LNCaP clone FGC (cell line): ENCODE measurements around the gene NELFCD.

Experiments
- DNase-seq: peaks from one replicate; pipeline ENCODE4 v3.0.0-alpha.2; 2011; ENCODE audit warnings: low read depth
- H3K4me3 ChIP-seq: 2 replicates; pipeline ENCODE4 v1.5.1; 2011; ENCODE audit warnings: mild to moderate bottlenecking, low read depth, low read length, control low read depth
- TF ChIP-seq, protein P1 (sequence below): IDR thresholded peaks from 2 replicates; pipeline ENCODE4 v1.5.1; 2012; ENCODE audit warnings: mild to moderate bottlenecking; ENCODE audit not compliant: control insufficient read depth, insufficient read depth; ENCODE audit errors: extremely low read depth

NELFCD gene

DNA sequence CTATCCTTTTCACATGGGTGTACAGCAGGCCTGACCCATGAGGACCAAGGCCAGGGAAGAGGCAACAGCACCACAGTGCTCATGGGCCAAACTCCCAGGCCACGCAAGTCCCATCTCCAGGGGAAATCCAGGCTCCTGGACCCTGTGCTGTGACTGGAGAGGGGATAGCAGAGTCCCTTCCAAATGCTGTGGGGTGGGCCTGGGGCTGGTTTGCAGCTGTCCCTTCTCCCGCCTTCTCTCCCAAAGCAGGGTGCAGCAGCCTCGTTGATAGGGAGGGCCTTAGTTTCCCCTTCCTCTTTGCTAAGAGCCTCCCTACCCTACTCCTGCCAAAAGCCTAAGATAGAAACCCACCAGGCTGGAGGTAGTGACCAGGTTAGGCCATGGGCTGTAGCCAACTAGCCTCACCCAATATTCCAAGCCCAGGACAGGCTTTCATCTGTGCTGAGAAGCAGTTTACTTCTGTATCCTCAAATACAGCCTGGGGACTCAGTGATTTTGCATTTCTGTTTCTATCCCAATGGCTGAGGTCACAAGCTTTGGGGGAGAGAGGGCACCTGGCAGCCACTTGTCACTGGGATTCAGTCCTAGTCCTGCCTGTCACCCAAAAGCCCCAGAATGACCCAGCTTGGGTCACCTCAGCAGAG lies 24.6 kb downstream of the NELFCD start:
- TF ChIP-seq, protein P1, sequence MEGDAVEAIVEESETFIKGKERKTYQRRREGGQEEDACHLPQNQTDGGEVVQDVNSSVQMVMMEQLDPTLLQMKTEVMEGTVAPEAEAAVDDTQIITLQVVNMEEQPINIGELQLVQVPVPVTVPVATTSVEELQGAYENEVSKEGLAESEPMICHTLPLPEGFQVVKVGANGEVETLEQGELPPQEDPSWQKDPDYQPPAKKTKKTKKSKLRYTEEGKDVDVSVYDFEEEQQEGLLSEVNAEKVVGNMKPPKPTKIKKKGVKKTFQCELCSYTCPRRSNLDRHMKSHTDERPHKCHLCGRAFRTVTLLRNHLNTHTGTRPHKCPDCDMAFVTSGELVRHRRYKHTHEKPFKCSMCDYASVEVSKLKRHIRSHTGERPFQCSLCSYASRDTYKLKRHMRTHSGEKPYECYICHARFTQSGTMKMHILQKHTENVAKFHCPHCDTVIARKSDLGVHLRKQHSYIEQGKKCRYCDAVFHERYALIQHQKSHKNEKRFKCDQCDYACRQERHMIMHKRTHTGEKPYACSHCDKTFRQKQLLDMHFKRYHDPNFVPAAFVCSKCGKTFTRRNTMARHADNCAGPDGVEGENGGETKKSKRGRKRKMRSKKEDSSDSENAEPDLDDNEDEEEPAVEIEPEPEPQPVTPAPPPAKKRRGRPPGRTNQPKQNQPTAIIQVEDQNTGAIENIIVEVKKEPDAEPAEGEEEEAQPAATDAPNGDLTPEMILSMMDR: no peak
- peak overlapping the region; percentile 81 for H3K4me3 ChIP-seq
- no peak for DNase-seq

DNA sequence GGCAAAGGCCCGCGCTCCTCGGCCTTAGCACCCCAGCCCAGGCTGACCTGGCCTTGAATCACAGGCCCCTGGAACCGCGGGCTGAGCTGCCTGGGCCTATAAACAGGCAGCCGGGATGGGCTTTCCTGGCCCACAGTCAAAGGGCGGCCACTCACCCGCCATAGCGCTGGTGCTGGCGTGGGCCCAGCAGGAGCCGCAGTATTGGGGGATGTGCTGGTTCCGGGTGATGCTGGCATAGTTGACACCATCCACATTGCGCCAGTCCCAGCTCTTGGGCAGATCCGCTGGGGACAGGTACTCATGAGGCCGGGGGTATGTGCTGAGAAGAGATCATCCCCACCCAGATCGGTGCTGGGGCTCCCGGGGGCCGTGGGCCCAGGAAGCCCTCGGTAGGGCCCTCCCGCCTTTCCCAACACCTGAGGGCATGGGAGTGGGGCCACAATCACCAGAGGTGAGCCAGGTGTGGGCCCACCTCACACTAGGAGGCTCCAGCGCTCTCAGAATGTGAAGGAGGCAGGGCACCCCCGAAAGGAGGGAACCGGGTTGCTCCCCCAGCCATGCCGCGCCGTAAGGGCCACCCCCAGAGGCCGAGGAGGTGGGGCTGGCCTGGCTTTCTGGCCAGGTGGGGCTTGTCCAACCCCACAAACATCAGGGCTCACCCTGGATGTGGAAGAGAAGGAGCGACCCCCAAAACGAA lies 25.3 kb downstream of the NELFCD start:
- peak overlapping the region; percentile 81 for H3K4me3 ChIP-seq
- no peak for DNase-seq
- TF ChIP-seq, protein P1: no peak

DNA sequence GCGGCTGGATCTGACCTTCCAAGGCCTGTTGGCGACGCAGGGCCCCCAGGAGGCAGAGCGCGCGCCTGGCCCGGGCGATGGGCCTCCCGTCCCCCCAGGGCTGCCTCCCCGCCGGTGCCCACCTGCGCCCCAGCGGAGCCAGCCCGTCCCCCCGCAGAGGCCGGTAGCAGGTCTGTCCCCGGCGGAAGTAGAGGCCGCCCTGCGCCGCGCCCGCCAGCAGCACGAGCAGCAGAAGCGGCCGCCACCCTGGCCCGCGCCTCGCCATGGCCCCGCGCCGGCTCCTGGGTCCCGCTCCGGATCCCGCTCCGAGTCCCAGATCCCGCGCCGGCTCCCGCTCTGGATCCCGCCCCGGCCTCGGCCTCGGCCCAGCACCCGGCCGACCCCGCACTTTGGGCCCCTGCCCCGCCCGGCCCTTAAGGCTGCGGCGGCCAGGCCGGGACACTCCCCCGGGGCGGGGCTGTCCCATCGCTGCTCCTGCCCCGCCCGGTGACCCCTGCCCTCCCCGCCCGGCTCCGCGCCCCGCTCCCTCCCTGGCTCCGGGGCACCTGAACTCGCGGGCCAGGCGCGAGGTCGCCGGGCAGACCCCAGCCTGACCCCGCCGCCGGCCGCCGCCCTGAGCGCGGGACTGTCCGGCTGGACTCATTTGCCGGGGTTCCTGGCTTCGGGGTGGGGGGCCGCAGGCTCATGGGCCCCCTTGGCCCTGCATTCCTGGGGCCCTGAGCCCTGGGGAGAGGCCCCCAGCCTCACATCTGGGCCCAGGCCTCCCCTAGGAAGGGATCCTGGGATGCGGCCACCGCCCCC lies 26.0 kb downstream of the NELFCD start, which contains the start of gene CTSZ:
TSS of gene CTSZ (minus strand) at position 391 of the 801 bp plus-strand sequence. CDS start at position 265, 126 bp downstream.
- TF ChIP-seq, protein P1: no peak
- no peak for DNase-seq

DNA sequence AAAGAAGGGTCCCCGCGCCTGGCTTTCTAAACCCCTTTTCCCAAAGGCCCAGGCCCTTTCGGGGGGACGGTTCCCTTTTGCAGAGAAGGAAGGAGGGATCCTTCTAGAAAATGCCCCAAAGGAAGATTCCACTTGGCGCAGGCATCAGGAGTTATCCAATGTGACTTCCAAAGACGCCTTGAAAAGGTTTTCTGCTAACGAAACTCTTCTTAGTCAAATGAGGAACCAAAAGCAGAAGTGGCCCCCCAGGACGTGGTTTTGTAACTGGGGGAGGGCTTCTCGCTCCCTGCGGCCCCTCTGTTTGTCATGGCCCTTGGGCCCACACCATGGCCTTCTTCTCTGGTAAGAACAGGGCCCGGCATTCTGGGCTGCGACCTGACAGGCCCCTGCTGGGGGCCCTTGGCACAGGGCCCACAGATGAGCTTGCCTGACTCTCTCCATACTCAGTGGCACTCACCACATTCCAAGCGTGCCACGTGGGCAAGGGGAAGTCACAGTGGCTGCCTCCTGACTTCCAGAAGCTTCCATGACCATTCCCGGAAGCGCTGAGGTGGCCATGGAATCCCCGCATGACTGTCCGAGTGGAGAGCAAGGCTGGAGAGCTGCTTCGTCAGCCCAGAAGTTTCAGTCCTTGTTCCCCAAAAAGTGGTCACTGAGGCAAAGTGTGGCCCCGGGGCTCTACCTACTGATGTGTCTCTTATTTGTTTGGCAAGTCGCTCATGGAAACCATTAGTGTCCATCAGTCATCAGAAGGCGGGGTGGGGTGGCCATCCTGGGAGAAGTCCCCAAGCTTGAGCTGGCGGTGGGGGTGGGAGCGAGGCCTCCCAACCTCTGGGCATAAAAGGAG lies 26.8 kb downstream of the NELFCD start:
- DNase-seq: no peak
- TF ChIP-seq, protein P1: no peak
- peak overlapping the region; percentile 81 for H3K4me3 ChIP-seq

More for the DNA sequence above, 26.0 kb downstream of the NELFCD start, which contains the start of gene CTSZ:
- H3K4me3 ChIP-seq: peak within 1 kb of the TSS; percentile 81

DNA sequence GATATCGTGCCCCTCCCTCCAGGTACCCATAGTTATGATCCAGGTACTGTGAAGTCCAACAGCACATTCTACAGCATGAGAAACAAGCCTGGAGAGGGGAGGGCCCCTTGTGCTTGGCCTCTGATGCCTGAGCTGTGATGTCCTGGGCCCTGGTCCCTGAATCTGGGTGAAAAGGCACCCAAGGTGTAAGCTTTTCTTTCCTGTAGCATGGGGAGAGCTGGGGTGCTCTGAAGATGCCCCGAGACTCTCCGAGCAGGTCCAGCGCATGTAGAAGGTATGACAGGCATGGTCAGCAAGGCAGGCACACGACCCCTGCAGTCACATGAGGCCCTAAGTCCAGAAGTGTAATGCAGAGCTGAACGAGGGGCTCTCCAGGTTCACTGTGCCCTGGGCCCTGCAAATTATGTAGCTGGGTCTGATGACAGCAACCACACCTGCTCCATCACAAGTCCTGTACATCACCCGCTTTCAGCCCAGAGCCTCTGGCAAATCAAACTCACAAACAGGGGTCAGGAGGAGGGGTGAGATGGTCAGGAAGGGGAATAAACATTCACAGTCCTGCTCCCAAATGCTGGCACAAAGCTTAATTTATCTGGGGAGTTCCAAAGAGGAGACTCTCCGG lies 27.8 kb downstream of the NELFCD start:
- DNase-seq: no peak
- no peak overlapping the region for H3K4me3 ChIP-seq
- TF ChIP-seq, protein P1: no peak
